ENCODE measurements around the gene FTCD.

The FTCD gene

DNA sequence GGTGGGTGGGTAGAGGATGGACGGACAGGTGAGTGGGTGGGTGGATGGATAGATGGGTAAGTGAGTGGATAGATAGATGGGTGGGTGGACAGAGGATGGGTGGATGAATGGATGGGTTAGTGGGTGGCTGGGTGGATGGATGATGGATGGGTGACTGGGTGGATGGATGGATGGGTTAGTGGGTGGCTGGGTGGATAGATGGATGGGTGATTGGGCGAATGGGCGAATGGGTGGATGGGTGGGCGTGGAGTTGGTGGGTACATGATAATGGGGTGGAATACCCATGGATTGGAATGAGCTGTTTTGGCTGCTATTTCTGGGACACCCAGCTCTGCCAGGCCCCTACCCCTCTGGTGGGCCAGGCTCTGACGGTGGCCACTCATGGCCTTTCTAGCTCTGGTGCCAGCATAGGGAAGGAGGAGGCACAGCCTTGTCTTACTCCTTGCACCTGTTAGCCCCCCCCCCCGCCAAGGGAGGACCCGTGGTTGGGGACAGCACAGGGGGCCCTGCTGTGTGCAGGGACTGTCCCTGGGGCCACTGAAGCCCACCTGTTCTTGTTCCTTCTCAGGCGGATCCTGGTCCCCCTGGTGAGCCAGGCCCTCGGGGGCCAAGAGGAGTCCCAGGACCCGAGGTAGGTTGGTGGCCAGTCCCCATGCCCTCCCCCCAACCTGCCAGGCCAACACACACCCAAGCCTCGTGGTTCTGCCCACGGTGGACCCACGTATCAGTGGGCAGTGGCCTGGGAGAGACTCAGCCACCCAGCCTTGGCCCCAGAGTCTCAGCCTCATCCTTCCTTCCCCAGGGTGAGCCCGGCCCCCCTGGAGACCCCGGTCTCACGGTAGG, 31.1 kb downstream of the FTCD start:
- DNase-seq (ENCODE audit: low read depth), result no peak

DNA sequence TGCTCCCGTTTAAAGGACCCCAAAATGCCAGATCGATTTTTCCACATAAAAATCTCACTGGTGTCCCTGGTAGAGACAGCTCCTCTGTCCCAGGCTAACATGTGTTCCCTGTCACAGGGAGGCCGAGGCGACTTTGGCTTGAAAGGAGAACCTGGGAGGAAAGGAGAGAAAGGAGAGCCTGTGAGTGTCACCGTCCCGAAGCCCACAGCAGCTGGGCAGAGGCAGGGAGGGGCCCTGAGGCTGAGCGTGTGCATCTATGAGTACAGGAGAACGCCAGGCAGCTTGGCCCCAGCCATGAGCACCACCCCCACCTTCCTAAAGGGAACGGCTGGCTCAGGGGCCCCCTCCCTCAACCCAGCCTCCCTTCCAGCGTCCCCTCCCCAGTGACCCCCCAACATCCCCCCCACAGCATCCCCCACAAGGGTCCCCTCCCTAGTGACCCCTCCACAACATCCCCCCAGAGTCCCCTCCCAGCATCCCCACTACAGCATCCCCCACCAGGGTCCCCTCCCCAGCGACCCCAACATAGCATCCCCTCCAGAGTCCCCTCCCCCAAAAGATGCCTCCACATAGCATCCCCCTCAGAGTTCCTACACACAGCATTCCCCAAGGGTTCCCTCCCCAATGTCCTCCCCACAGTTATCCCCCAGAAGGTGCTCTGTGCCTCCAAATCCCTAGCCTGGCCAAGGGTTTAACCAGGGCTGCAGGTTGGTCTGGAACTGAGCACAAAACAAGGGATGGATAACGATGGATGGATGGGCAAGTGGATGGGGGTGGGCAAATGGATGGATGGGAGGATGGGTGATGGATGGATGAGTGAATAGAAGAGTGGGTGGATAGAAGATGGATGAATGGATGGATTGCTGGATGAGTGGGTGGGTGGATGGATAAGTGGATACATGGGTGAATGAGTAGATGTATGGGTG, 32.4 kb downstream of the FTCD start:
- DNase-seq (ENCODE audit: low read depth), result no peak

GRCh38 chr21:46122237-46122671, 33.1 kb downstream of the FTCD start:
- no peak for DNase-seq (ENCODE audit: low read depth)

DNA sequence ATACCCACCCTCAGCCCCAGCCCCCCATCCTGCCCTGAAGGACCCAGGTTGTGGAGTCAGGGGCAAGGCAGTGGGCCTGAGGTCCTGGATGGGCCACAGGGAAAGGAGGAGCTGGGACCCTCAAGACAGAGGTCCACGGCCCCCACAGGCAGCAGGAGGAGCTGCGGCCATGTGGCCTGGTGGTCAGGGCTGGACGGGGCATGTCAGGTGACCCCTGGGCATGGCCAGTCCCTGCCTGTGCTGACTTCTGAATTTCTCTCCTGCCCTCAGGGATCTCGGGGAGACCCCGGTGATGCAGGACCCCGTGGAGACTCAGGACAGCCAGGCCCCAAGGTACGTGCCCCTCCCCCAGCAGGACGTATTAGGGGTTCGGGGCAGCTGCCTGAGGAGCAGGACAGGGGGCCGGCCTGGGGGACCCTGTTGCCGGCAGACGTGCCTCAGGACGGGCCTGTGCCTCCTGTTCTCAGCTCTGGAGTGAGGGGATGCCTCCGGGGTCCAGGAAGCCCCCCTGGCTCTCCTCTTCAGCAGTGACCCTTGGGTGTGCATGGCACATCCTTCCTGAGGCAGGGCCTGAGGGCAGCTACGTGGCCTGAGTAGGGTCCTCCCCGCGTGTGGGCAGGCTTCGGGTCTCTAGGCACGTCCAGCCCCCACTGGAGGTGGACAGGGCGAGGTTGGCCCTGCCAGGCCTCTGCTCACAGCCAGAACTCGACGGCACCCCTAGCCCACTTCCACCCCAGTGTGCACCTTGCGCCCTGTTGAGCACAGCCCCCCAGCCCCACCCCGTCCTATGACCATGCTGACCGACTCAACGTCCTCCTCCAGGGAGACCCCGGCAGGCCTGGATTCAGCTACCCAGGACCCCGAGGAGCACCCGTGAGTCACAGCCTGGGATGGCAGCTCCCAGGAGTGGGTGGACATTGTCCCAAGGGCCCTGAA, 33.8 kb downstream of the FTCD start:
- DNase-seq (ENCODE audit: low read depth), result no peak

DNA sequence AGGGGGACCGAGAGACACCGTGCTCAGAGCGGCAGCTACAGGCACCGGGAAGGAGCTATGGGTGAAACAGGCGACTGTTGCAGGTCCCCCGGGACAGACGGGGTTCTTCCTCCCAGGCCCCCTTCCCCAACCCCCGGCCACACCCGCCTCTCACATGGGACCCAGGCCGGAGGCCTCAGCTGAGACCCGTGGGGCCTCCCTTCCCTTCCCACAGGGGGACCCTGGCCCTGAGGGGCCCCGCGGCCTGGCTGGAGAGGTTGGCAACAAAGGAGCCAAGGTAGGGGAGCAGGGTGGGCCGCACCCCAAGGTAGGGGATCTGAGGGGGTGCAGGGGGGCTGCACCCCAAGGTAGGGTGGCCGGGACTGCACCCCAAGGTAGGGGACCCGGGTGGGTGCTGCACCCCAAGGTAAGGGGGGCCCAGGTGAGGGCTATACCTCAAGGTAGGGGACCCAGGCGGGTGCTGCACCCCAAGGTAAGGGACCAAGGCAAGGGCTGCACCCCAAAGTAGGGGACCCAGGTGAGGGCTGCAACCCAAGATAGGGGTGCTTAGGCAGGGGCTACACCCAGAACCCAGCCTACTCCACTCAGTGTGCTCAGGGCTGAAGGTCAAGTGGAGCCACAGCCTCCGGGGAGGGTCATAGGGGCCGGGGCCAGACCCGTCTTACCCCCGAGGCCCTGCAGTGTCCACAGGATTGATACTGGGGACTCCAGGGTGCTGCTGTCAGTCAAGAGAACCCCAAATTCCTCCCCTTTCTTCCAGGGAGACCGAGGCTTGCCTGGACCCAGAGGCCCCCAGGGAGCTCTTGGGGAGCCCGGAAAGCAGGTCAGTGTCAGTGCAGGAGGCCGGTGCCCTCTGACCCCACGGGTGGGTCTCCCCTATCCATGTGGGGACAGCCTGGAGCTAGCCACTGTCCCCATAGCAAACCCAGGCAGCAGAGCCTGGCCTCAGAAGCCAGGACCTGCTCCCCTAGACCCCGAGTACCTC, 34.8 kb downstream of the FTCD start:
- DNase-seq (ENCODE audit: low read depth), result no peak

GRCh38 chr21:46119637-46120271, 35.6 kb downstream of the FTCD start:
- DNase-seq (ENCODE audit: low read depth), result no peak

DNA sequence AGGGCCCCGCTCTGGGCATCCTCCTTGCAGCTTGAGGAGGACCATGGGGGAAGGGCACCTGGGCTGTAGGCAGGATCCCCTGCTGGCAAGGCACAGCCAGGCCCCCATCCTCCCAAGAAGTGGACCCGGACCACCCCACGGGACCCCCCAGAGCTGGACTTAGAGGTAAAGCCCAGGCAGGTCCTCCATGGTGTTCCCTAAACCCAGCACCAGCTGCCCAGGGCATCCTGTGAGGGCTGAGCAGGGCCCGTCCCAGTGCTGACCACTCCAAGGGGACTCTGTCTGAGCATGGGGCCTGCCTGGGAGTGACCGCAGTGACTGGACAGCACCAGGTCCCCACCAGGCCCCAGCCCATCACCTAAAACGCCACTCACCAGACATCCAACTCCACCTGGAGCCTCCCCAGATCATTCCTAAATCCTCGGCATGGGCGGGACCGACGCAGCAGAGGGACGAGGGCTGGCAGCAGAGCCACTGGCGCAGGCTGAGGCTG, 36.2 kb downstream of the FTCD start:
- no peak for DNase-seq (ENCODE audit: low read depth)

GRCh38 chr21:46118316-46119143, 36.8 kb downstream of the FTCD start:
- no peak for DNase-seq (ENCODE audit: low read depth)

DNA sequence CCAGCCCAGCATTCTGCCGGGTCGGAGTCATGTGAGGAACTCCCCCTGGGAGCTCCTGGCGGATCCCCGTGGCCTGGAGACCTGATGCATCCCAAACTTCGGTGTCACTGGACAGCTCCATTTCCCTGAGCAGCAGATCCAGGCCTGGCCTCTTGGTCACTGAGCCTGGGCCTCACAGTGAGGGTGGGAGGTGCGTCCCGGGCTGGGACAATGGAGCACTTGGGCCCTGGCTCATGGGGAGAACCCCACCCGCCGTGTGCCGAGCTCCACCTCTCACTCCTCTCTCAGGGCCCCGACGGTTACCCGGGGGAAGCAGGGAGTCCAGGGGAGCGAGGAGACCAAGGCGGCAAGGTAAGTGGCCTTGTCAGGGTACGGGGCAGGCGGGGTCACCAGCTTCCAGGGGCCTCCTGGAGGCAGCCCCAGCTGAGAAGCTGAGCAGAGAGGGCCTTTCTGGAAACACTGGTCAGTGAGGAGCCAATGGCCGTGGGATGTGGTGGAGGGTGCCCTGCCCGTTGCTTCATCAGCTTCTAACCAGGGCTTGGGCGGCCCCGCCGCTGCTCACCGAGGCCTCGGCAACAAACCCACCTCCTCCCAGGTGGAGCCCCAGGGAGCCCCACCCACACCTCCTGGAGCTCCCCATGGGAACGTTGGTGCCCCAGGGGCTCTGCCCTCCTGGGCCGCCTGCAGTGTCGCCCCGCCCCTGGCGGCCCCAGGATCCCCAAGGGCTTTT, 37.6 kb downstream of the FTCD start:
- no peak for DNase-seq (ENCODE audit: low read depth)

DNA sequence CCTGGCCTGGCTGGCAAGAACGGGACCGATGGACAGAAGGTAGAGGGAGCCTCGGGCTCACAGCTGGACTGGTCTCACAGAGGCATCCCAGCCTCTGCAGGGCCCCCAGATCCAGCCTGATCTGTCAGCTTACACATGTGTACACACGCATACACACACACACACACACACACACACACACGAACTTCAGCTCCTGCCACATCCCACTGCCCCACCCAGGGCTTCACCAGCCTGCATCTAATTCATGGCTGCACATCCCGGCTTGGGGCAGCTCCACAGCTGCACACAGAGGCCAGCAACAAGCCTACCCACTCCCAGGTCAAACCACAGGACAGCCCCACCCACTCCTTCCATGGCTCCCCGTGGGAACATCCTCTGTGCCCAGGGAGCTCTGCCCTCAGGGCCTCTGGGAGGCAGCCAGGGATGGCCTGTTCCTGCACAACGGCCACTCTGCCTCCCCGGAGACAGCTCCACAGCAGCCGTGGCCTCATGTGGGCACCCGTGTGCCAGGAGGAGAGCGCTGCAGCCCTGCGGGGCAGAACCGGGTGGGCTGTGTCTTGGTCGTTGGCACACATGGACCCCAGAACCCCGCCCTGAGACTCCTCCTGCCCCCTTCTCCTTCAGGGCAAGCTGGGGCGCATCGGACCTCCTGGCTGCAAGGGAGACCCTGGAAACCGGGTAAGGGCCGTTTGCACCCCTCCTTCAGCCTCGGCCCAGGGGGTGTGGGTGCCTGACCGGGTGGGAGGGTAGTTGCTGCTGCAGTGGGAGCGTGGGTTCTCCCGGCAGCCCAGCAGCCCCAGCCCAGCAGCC, 38.4 kb downstream of the FTCD start:
- DNase-seq (ENCODE audit: low read depth), result no peak

DNA sequence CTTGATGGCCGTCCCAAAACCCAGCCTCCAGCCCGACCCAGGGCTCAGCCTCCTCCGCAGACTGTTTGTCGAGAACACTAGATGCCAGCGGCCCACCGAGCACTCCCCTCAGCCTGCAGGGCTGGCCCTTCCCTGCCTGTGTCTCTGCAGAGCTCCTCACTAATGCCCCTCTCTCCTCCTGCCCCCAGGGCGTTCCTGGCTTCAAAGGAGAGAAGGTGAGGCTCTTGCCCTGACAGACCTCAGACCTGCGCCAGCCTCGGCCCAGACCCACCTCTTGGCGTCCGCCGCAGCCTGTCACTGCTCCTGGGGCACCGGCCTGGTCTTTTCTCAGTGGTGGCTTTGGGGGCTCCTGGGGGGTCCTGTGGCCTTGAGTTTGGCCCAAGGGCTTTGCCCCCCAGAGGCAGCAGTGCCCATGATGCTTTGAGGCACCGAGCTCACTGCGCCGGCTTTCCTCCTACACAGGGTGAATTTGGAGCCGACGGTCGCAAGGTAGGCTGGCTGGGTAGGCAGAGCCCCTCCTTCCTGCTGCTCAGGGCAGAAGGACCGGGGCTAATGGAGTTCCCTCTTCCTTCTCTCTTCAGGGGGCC, 39.1 kb downstream of the FTCD start:
- DNase-seq (ENCODE audit: low read depth), result no peak

- DNase-seq (ENCODE audit: low read depth), result no peak
Measured at GRCh38 chr21:46115441-46116188, 39.8 kb downstream of the FTCD start.

GRCh38 chr21:46114963-46115362, 40.4 kb downstream of the FTCD start:
- DNase-seq (ENCODE audit: low read depth), result no peak

DNA sequence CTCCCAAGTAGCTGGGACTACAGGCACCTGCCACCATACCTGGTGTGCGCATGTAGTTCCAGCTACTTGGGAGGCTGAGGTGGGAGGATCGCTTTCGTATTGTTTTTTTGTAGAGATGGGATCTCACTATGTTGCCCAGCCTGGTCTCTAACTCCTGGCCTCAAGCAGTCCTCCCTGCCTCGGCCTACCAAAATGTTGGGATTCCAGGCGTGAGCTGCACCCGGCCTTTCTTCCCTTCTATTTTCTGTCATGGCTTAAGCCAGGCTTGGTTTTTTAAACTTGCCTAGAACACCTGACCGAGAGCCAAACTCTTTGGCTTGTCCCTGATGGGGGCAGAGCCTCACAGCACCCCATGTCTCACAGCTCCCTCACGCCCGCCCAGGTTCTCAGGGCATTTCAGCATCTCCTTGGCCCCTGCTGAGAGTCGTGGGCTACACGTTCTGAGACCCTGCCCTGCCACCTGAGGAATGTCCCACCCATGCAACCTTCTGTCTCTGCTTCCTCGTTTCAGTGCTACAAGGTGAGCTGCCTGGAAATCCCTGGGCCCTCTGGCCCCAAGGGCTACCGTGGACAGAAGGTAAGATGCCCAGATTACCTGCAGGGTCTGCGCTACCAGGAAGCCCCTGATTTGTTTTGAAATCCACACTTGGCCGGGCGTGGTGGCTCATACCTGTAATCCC, 41.7 kb downstream of the FTCD start:
- no peak for DNase-seq (ENCODE audit: low read depth)

DNA sequence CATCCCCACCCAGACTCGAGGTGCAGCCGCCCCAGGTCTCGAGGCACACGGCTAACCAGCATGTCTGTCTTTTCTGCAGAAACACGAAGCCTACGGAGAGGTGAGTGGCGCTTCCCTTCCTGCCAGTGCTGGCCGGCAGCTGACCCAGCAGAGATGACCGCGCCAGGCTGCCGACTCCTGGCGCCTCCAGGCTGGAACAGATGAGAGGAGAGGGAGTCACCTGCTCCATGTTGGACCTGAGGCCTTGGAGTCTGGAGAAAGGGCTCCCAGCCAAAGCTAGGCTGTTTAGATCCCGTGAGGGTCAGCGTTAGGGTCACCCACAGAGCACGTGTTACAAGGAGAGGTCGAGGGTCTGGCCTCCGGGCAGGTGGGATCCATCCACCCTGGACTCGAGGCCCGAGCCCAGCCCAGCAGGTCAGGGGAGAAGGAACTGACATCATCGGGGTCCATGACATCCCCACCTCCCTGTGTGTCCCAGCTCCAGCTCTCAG, 42.6 kb downstream of the FTCD start:
- no peak for DNase-seq (ENCODE audit: low read depth)
